ENCODE data around the gene TMEM250. TPM values are rescaled to one million over a fixed set of nuclear protein-coding genes. Genes with fewer than 3 reads are reported as not detected.

The TMEM250 gene
- 22.1 and 25.9 TPM in 2 replicates for polyA plus RNA-seq (2012; rRNA removed)
- 14.6 and 21.9 TPM in 2 replicates for polyA plus RNA-seq (2012; cell fraction: cytosol; rRNA removed)
- polyA plus RNA-seq (2012; cell fraction: nucleus; rRNA removed), result 31.1 and 36.2 TPM in 2 replicates

GRCh38 chr9:136118320-136119060 lies at the start of gene TMEM250:
Gene TMEM250 (minus strand): TSS chr9:136118875. CDS start chr9:136116900, 1,975 bp downstream.
- H2AFZ ChIP-seq (ENCODE audit: low read depth), result no peak within 1 kb of the TSS
- peak within 1 kb of the TSS; percentile 58 to 92 for H3K27ac ChIP-seq (ENCODE audit: low read depth in 2 of 2, low read length in 1 of 2)
- H4K20me1 ChIP-seq (ENCODE audit: insufficient read depth), result no peaks in the 10 kb centered on the region
- WGBS (ENCODE audit: low lambda C conversion rate), result 0% methylated on average over 7 of the region's 112 CpGs
- ChIA-PET POLR2A (interaction anchor here (1.1 kb wide), 1 partner anchor 125 kb away, joined by 5 read pairs; no protein-coding TSS in a partner anchor), CTCF (interaction anchor here (0.7 to 2.6 kb wide), 8 partner anchors 9 to 158 kb away, joined by 3 to 18 read pairs (median 6); partner anchors contain the start of genes NACC2 and UBAC1)
- TF ChIP-seq REST (IDR thresholded peaks at IDR 0.05; ENCODE audit: low read depth, low read length) (peak; percentile 64; the same call in 1 of the 2 replicates), ELF1 (IDR thresholded peaks at IDR 0.05) (peak; percentile 68), TCF12 (IDR thresholded peaks at IDR 0.05) (no peak), RCOR1 (IDR thresholded peaks at IDR 0.05; ENCODE audit: low read length) (peak; percentile 33; the same call in 1 of the 2 replicates), NRF1 (IDR thresholded peaks at IDR 0.05; ENCODE audit: low read depth, low read length) (peak; percentile 99), MXI1 (IDR thresholded peaks at IDR 0.05; ENCODE audit: low read depth, low read length) (peak; percentile 74), TAF1 (IDR thresholded peaks at IDR 0.05; ENCODE audit: borderline replicate concordance, low read depth, low read length) (peak; percentile 75), POLR2AphosphoS5 (IDR thresholded peaks at IDR 0.05; ENCODE audit: low read depth, low read length) (peak; percentile 84), SMC3 (IDR thresholded peaks at IDR 0.05; ENCODE audit: low read depth, low read length) (peak; percentile 13; the same call in 1 of the 2 replicates), JUND (IDR thresholded peaks at IDR 0.05) (no peak), CHD2 (IDR thresholded peaks at IDR 0.05; ENCODE audit: low read length, partially characterized antibody) (peak; percentile 66), GABPA (IDR thresholded peaks at IDR 0.05; ENCODE audit: low read depth) (peak; percentile 25; the same call in 1 of the 2 replicates), EP300 (IDR thresholded peaks at IDR 0.05; ENCODE audit: borderline replicate concordance in 1 of 2, low read depth in 1 of 2, low read length in 1 of 2) (no peak)
- TF ChIP-seq, protein P1, sequence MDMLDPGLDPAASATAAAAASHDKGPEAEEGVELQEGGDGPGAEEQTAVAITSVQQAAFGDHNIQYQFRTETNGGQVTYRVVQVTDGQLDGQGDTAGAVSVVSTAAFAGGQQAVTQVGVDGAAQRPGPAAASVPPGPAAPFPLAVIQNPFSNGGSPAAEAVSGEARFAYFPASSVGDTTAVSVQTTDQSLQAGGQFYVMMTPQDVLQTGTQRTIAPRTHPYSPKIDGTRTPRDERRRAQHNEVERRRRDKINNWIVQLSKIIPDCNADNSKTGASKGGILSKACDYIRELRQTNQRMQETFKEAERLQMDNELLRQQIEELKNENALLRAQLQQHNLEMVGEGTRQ (IDR thresholded peaks at IDR 0.05; ENCODE audit: borderline replicate concordance, low read depth, low read length), result no peak
- TF ChIP-seq, protein P2, sequence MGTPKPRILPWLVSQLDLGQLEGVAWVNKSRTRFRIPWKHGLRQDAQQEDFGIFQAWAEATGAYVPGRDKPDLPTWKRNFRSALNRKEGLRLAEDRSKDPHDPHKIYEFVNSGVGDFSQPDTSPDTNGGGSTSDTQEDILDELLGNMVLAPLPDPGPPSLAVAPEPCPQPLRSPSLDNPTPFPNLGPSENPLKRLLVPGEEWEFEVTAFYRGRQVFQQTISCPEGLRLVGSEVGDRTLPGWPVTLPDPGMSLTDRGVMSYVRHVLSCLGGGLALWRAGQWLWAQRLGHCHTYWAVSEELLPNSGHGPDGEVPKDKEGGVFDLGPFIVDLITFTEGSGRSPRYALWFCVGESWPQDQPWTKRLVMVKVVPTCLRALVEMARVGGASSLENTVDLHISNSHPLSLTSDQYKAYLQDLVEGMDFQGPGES (IDR thresholded peaks at IDR 0.05; ENCODE audit: low read depth, low read length), result no peak
- no peaks in the 10 kb centered on the region for H3K9me3 ChIP-seq
- peak within 1 kb of the TSS; percentile 85 for H3K9ac ChIP-seq
- H3K4me2 ChIP-seq, result peak within 1 kb of the TSS; percentile 92
- peaks cover 9% of the 10 kb centered on the region for H3F3A ChIP-seq (replicated peaks; ENCODE audit: insufficient read depth)
- DNase-seq, result peak; percentile 99
- H3K4me3 ChIP-seq (ENCODE audit: low read depth in 2 of 2, low read length in 1 of 2), result peak within 1 kb of the TSS; percentile 82 to 83
- peaks cover 42% of the 10 kb centered on the region for H3K79me2 ChIP-seq (ENCODE audit: insufficient read depth)
- peaks cover 3 to 20% of the 10 kb centered on the region in 2 experiments; a peak in 1 of 4 replicates for H3K4me1 ChIP-seq (ENCODE audit: control insufficient read depth in 1 of 2, insufficient read depth in 2 of 2, low read depth in 1 of 2, low read length in 1 of 2)
- no peaks in the 10 kb centered on the region for H3K9me2 ChIP-seq
- H3K36me3 ChIP-seq (replicated peaks in 1 of 2; ENCODE audit: control insufficient read depth in 1 of 2, insufficient read depth in 2 of 2, low read length in 1 of 2), result peaks cover 0 to 23% of the 10 kb centered on the region in 2 experiments
- no peaks in the 10 kb centered on the region for H3K27me3 ChIP-seq (ENCODE audit: insufficient read depth)

Data from SK-N-SH (cell line).